OCI-M1 (cell line): ENCODE data around the gene ADAMTS20.

Experiments
- DNase-seq: peaks from one replicate; lab custom pipeline; 2025; lab: John Stamatoyannopoulos, UW

The ADAMTS20 gene

GRCh38 chr12:43310596-43310995 is 241.4 kb downstream of the ADAMTS20 start:
- DNase-seq = no peak

- peak; percentile 21 for DNase-seq
Measured at GRCh38 chr12:43309959-43310358, 242.0 kb downstream of the ADAMTS20 start.

- DNase-seq = no peak
Measured at GRCh38 chr12:43308776-43309175, 243.2 kb downstream of the ADAMTS20 start.

- DNase-seq = no peak
Measured at GRCh38 chr12:43307126-43307525, 244.9 kb downstream of the ADAMTS20 start.

GRCh38 chr12:43306066-43306465 is 245.9 kb downstream of the ADAMTS20 start:
- peak; percentile 15 for DNase-seq

GRCh38 chr12:43305065-43305464 is 246.9 kb downstream of the ADAMTS20 start:
- no peak for DNase-seq
